ENCODE results near the gene PRSS23. TPM values are rescaled to one million over a fixed set of nuclear protein-coding genes. Genes with fewer than 3 reads are reported as not detected.
A peak's percentile ranks its signal among the peaks of the same experiment; 100 is the strongest.

PRSS23 gene
- total RNA-seq, 1 experiment from 2014 or later: 633 TPM

DNA sequence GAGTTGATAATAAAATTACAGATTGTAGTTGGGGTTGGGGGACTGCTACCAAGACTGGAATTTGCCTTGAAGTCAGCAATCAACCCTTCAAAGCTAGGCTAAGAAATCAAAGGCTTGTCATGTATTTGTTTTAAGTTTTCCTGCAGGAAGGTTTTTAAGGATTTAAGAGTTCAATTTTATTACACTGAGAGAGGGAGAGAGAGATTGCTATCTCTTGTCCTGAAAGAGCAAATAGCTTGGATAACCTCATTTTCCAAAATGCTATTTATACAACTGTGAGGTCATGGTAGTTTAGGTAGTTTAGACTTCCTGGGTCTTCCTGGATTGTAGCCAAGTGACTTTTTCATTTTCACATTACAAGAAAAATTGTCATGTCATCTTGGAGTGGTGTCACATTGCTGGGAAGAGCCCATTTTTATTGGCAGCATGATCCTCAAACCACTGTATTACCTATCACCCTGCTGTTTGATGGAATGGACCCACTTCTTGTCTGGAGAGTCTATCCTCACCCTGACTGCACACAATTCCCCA, 10.1 kb upstream of the PRSS23 start:
- DNase-seq (ENCODE audit: low read depth): no peak

DNA sequence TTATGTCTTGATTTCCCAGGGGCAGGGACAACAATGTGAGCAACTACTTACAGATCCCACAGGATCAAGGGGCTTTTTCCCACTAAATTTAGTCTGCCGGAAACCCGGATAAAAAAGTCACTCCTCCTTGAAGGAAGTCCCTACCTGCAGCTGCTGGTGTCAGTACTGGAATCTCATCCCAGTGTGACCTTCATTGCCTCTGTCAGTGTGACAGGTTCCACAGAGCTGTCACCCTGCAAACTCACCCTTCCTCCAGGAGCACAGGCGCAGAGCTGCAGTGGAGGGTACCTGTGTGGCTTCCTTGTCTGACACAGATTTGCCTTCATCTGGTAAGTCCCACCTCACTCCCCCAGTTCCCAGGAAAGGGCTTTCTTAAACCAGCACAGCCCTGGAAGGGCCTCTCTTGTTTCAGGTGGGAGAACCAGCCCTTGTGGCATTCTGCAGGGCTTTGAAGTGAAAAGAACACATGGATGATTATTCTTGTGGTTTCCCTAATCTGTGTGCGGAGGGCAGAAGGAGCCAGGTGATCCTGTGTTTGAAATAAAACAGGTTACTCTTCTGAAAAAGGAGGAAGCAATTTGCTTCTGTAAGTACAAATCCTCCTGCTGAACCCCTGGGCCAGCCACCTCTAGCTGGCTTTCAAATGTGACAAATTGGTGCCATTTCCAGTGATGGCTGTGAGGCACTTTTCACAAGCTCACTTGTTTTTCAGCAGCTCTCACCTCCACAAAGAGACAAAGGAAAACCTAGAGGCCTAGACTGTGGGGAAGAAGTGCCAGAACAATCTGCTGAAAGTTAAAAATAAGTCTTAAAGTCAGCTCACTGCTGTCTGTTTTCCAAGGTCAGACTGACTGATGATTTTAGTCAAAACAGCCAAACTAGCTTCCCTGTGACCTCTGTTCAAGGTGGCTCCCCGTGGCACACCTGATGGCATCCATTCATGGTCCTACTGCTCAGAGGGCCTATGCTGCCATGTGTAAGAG, 9.2 kb upstream of the PRSS23 start:
- no peak for DNase-seq (ENCODE audit: low read depth)

DNA sequence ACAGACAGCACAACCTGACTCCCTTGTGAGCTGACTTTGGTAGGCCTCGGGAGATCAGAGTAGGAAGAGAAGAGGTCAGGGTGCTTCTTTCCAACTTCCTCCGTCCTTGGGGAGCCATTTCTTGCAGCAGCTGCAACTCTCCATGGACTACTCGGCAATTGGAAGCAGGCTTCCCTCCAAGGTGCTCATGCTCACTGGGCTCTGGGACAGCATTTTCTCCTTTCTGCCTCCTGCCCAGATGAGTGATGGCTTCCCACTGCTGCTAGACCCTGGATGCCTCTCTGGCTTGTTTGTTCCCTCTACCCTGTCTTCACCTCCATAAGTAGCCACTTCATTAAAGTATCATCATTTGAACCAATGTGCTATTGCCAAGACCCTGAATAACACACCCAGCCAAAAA, 8.2 kb upstream of the PRSS23 start:
- no peak for DNase-seq (ENCODE audit: low read depth)

DNA sequence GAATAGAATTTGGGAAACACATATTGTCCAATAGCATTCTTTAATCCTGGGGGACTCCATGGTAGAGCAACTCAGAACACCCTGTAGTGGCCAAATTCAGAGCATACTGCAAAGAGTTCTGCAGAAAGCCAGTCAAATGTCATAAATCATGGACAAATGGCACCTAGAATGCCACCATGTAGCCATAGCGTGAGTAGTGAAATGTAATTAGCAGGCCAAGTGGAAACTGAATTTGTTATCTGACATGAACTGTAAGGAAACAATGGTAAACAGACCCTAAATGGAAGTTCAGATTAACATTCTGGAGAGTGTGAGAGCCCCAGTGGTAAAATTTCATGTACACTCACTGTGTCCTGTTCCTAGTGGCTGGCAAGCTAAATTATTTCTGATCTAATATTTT, 7.0 kb upstream of the PRSS23 start:
- DNase-seq (ENCODE audit: low read depth): no peak

DNA sequence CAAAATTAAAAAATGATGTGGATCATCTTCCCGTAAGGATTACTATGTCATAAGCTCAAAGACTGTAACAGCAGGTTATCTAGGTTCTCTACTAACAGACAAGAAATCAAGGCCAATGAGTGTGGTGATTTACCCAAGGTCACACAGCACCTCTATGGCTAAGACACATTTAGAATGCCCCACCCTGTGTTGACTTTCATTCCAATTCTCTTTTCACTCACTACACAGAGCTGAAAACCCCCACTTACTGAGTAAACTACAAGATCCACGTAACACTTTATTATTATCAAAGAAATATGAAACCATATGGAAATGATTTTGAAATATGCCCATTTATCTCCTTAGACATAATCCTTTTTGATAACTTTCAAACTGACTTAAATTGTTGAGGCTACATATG, 4.8 kb upstream of the PRSS23 start:
- DNase-seq (ENCODE audit: low read depth): no peak

DNA sequence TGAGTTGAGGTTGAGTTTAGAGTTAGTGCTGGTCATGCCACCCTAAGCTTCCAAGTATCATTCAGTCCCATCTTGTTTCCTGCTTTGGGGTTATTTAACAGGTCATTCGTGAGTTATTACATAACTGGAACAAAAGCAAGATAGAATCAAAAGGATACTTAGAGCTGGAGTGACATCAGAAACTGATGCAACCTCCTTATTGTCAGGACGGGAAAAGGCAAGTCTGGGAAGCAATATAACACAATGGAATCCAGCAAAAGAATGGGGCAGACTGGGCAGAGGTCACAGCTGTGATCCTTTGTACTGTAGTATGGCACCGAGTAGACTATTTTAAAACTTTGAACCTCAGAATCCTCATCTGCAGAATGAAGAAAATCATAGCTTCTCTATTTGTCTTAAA, 4.4 kb upstream of the PRSS23 start:
- DNase-seq (ENCODE audit: low read depth): no peak

DNA sequence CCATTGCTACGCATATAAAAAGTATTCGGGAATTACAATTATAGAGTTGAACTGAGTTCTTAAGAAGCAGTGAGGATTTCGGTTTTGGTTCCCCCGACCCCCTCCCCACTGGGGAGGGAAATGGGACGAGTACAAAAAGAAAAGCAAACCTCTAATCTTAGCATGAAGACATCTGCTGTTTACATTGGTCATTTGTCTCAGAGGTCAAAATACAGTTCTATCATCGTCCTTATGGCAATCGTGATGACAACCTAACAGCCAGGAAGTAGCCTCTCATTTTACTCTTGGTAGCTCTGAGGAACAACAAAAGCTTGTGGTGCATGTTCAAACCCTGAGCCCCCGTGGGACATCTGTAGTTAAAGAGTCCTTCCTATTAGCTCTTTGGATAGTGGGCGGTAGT, 3.2 kb upstream of the PRSS23 start:
- DNase-seq (ENCODE audit: low read depth): no peak

DNA sequence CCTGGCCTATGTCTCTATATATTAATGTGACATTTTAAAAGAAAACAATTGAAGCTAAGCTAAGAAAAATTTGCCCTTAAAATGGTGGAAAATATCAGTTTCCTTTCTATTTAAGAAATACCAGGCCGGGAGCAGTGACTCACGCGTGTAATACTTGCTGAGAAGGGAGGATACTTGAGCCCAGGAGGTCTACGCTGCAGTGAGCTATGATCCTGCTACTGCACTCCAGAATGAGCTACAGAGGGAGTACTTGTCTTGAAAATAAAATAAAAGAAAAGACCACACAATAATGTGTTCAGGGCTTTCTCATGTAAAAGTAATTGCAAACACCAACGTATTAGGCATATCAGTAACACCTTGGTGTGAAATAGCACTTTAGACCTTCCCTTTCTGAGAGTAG, 1.4 kb upstream of the PRSS23 start:
- peak; percentile 82 for DNase-seq (ENCODE audit: low read depth)

DNA sequence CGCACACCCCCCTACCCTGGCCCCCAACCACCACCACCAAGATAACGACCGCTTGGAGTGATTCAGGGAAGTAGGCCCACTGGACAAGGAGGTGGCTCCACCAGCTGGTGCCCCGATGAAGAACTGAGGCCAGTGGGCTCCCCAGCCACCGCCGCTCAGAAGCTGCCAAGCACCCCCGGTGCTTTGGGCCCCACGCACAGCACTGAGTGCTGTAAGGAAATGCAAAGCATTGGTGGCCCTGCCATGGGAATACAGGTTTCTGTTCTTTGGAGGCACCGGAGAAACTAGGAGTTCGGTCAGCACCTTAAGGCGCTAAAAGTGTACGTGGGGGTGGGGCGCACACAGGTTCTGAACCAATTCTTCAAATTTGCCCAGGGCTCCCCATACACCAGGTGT, 664 bp upstream of the PRSS23 start:
- peak; percentile 39 for DNase-seq (ENCODE audit: low read depth)

DNA sequence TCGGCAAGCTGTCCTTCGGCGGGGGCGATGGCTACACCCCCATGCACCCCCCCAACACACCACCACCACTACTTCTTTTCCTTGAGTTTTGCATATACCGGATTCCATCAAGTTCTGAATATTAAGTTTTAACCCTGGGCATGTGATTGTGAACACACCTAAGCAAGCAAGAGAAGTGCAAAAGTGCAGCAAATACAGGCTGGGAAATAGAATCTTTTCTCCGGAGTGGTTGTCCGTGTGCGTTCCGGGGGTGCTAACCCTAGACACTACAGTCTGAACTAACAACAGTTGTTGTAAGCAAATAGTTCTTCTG, 574 bp downstream of the PRSS23 start:
- peak; percentile 56 for DNase-seq (ENCODE audit: low read depth)

DNA sequence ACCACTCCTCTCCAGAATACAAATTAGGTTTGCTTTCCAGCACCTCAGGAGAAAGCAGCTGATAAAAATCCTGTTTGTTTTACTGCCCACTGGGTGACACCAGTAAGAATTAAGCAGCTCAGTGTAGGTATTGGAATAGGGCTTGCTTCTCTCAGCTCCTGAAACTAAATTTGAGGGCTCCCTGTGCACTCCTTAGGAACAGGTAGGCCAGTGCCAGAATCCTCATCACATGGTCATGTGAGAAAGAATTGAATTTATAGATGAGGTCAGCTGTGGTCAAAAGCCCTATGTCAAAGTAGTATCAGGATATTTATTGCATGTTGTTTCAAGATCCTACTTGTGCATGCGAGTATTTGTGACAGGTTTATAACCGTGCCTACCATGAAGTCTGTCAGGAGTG, 1.0 kb downstream of the PRSS23 start:
- peak; percentile 47 for DNase-seq (ENCODE audit: low read depth)

DNA sequence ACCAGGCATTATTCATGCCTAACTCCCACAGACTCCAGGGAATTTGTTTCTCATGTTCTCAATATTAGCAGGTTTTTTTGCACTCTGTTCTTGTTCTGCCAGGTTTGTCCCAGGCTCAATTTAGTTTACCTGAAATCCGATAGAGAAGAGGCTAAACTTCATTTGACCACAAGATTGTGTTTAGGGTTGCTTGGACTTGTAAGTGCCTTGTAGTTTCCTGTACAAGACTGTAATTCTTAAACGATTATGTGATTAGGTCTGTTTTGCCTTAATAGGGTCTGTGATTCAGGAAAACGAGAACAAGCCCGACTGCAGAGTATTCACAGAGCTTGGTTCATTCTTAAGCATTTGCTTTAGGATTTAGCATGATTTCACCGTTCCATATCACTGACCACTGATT, 1.8 kb downstream of the PRSS23 start:
- DNase-seq (ENCODE audit: low read depth): no peak

DNA sequence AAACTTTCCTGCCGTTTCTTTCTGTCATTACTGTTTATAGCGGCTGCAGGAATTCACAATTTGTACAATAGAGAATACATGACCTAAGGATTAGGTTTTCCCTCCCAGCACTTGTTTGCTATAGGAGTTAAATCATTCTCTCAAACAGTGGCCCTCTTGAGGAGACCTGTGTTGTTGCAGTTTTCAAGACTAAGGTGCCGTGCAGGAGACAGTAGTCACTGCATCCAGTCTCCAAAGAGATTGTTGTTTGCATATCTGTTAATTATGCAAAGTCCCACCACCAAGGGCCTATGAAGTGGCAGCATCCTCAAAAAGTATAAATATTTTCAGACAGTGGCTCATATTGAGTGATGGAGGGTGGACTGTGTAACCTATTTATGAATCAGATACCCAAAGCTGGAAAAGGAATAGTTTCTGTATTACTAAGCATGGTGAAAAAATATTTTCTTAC, 2.3 kb downstream of the PRSS23 start:
- peak; percentile 84 for DNase-seq (ENCODE audit: low read depth)

DNA sequence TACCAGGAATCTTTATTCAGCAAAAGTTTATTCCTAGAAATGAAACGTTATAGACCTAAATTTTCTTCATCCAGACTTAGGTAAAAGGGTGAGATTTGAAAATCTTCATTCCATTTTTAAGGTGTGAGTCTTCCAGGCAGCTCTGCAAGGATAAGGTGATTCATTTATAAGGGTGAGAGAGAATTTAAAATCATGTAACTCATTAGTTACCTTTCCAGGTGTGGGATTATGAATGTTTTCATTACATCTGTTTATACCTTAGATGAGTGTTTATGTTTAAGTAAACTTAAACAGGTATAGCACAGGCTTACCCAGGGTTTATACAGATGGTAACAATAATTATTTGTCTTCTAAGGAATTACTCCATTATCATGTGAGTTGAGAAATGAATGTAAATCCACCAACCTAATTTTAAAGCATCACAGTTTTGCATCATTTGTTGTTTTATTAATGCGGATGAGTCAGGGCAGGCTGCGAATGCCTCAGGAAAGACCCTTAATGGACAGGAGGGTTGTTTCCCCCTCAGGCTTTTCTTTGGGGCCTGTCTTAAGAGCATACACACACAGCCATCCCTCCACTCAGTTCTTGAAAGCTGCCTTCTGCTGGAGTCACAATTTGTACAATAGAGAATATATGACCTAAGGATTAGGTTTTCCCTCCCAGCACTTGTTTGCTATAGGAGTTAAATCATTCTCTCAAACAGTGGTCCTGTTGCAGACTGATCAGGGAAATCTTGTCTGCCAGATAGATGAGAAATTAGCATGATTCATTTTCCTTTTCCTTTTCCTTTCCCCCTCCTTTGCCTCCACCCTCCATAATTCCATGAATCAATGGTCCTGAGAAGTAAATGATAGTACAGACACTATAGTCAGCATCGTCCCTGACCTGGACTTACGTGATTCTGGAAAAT, 3.0 kb downstream of the PRSS23 start:
- peak; percentile 76 for DNase-seq (ENCODE audit: low read depth)

DNA sequence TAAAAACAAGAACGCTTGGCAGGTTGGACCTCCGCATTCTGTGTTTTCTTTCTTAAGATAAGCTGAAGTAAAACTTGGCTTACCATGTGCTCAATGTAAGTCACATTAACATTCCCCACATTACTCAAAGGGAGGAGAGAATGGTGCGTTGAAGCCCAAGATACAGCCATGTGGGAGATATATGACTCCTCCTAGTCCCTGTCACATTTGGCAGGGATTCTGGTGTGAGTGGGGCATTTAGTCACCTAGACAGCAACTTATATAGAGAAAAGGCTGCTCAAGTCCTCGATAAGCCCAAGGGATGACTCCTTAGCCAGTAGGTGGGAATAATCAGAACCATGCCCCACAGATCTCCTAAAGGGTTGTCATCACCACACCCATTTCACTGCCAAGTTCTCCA, 4.6 kb downstream of the PRSS23 start:
- peak; percentile 37 for DNase-seq (ENCODE audit: low read depth)

DNA sequence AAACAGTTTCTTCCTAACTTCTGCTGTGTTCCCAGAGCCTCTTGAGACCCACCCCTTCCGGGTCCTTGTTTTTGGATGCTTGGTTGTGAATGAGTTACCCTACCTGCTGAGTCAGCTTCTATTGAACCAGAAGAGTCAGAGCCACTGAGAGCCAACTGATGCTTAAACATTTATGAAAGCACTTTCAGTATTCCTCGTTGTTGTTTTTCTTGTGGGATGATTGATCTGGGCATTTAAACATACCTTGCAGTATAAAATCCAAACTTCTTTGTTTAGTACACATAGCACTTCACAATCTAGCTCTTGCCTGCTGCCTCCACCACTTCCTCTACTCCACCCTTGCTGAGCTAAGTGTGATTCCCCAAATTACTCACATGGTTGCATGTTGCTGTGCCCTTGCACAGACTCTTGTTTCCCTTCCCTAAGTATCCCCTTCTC, 5.5 kb downstream of the PRSS23 start:
- DNase-seq (ENCODE audit: low read depth): peak; percentile 52

DNA sequence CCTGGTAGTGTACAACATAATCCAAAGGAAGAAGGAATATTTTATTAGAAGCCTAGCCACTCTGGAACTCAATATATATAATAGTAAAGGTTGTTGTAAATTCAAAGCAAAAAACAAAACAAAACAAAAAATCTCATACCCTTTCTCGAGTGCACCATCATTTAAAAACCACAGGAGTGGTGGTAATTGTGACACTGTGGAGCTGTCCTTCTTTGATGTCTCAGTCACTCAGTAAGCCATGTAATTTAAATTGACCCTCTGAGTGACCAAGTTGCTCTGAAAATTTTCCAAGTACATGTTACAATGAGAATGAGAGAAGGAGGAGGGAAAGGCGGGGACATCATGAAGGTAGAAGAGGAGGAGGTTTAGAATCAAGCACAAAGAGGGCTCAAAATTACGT, 6.6 kb downstream of the PRSS23 start:
- no peak for DNase-seq (ENCODE audit: low read depth)

DNA sequence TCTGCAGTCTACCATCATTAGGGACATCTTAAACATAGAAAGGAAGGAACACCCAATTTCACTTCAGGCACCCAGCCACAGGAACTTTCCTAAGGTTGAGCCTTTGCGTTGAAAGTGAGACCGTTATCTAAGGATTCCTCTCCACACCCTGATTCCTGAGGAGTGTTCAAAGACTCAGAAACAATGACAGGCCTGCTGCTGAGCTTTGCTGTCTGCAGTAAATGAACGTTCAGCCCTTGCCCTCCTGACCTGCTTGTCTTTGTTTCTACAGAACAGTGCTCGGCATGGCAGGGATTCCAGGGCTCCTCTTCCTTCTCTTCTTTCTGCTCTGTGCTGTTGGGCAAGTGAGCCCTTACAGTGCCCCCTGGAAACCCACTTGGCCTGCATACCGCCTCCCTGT, 7.0 kb downstream of the PRSS23 start:
- DNase-seq (ENCODE audit: low read depth): no peak

DNA sequence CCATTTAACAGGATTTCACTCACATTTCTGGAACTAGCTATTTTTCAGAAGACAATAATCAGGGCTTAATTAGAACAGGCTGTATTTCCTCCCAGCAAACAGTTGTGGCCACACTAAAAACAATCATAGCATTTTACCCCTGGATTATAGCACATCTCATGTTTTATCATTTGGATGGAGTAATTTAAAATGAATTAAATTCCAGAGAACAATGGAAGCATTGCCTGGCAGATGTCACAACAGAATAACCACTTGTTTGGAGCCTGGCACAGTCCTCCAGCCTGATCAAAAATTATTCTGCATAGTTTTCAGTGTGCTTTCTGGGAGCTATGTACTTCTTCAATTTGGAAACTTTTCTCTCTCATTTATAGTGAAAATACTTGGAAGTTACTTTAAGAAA, 9.2 kb downstream of the PRSS23 start:
- DNase-seq (ENCODE audit: low read depth): no peak

DNA sequence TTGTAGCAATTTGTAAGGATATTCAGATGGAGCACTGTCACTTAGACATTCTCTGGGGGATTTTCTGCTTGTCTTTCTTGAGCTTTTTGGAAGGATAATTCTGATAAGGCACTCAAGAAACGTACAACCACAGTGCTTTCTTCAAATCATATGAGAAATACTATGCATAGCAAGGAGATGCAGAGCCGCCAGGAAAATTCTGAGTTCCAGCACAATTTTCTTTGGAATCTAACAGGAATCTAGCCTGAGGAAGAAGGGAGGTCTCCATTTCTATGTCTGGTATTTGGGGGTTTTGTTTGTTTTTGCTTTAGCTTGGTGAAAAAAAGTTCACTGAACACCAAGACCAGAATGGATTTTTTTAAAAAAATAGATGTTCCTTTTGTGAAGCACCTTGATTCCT, 9.9 kb downstream of the PRSS23 start:
- DNase-seq (ENCODE audit: low read depth): no peak

DNA sequence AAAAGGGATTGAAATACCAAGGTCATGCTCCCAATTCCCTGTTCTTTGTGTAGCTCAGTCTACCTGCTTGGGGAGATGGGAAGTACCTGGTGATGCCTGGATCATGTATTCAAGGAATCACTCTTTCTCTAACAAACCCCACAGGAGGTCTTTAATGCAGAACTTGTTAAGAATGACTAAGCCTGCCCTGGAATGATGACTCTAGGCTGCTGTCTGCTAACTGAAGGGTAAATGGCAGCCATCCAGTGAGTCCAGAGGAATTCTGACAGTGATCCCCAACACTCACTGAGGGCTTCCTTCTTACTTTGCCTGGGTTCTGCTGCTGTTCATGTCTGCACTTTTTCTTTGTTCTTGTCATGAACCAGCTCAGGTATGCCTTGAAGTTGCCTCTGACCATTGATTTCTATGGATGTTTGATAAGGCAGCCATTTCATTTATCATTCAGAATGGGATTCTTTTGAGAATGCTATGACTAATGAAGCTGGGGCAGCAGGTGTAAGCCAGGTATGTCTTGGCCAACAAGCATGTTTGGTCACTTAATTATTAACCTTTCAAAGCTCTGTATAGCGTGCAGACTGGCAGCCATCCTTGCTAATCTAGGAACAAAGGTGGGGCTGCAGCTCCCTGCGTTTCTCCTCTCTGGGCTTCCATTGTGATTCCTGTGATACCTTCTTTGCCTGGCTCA, 11.4 kb downstream of the PRSS23 start:
- DNase-seq (ENCODE audit: low read depth): peak; percentile 74

DNA sequence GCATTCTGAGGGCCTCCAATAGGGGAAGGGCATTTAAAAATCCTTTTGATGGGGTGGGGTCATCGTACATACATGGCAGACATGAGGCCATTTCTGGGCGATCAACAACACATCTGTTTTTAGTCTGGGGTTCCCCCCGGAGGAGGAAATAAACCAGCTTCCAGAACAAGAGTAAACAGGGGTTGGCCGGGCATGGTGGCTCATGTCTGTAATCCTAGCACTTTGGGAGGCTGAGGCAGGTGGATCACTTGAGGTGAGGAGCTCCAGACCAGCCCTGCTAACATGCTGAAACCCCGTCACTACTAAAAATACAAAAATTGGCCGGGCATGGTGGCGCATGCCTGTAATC, 12.0 kb downstream of the PRSS23 start:
- no peak for DNase-seq (ENCODE audit: low read depth)
